Measurements from ENCODE around the gene GPR42. TPM values are rescaled to one million over a fixed set of nuclear protein-coding genes. Genes with fewer than 3 reads are reported as not detected.

Gene GPR42
- total and polyA plus RNA-seq, 10 of the 15 experiments (the other 5 are each of a cell fraction or from before 2014, with no cell fraction given): 0.13 TPM; not detected in 9

DNA sequence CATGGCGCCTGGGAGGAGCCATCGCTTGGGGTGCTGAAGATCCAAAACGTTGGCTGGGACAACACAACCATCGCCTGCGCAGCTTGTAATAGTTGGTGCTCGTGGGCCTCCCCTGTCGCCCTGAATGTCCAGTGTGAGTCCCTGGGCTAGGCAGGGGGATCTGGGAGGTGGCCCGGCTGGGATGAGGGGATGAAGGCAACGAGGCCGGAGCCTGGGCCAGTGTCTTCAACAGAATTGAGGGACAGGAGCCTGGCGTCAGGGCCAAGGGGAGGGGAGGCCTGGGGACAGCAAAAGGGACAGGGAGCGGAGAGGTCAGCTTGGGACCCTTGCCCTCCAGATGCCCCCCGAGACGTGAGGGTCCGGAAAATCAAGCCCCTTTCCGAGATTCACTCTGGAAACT lies 29.9 kb upstream of the GPR42 start:
- H3K27me3 ChIP-seq (replicated peaks in 1 of 2; ENCODE audit: control insufficient read depth in 2 of 2, insufficient read depth in 2 of 2, low read length in 1 of 2): no peaks in the 10 kb centered on the region
- RAD21 ChIA-PET (ENCODE audit: unreplicated experiment): no interaction called here
- H3K4me2 ChIP-seq (ENCODE audit: control insufficient read depth, insufficient read depth): no peak overlapping the region
- 97% methylated on average over 16 of the region's 16 CpGs for WGBS (ENCODE audit: insufficient coverage, insufficient replicate concordance, low lambda C conversion rate, missing lambda C conversion rate)
- CTCF ChIA-PET: no interaction called here
- POLR2A ChIA-PET: no interaction called here
- H3K36me3 ChIP-seq (ENCODE audit: control insufficient read depth in 2 of 2, insufficient read depth in 2 of 2, low read length in 1 of 2): peaks cover 24 to 39% of the 10 kb centered on the region in 2 experiments
- FAIRE-seq (no peak), ATAC-seq (no peak), DNase-seq (ENCODE audit: low read depth, low spot score) (no peak)
- no peak overlapping the region for H3K27ac ChIP-seq (ENCODE audit: control insufficient read depth, insufficient read depth)
- TF ChIP-seq CBX3 (IDR thresholded peaks at IDR 0.05; ENCODE audit: borderline replicate concordance, low read depth): no peak
- no peak for TF ChIP-seq DPF2 (IDR thresholded peaks at IDR 0.05)
- no peak for TF ChIP-seq IRF4 (IDR thresholded peaks at IDR 0.05; ENCODE audit: low read depth, low read length)
- TF ChIP-seq, protein P1, sequence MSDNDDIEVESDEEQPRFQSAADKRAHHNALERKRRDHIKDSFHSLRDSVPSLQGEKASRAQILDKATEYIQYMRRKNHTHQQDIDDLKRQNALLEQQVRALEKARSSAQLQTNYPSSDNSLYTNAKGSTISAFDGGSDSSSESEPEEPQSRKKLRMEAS (IDR thresholded peaks at IDR 0.05; ENCODE audit: low read depth, low read length): no peak
- no peak for TF ChIP-seq STAT3 (IDR thresholded peaks at IDR 0.05; ENCODE audit: low read depth, low read length)
- TF ChIP-seq NR2C2 (IDR thresholded peaks at IDR 0.05; ENCODE audit: borderline replicate concordance, control insufficient read depth, insufficient read length, low read depth): no peak
- no peak for TF ChIP-seq CHD2 (IDR thresholded peaks at IDR 0.05; ENCODE audit: borderline replicate concordance, low read depth, low read length)
- TF ChIP-seq, protein P2, sequence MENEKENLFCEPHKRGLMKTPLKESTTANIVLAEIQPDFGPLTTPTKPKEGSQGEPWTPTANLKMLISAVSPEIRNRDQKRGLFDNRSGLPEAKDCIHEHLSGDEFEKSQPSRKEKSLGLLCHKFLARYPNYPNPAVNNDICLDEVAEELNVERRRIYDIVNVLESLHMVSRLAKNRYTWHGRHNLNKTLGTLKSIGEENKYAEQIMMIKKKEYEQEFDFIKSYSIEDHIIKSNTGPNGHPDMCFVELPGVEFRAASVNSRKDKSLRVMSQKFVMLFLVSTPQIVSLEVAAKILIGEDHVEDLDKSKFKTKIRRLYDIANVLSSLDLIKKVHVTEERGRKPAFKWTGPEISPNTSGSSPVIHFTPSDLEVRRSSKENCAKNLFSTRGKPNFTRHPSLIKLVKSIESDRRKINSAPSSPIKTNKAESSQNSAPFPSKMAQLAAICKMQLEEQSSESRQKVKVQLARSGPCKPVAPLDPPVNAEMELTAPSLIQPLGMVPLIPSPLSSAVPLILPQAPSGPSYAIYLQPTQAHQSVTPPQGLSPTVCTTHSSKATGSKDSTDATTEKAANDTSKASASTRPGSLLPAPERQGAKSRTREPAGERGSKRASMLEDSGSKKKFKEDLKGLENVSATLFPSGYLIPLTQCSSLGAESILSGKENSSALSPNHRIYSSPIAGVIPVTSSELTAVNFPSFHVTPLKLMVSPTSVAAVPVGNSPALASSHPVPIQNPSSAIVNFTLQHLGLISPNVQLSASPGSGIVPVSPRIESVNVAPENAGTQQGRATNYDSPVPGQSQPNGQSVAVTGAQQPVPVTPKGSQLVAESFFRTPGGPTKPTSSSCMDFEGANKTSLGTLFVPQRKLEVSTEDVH (IDR thresholded peaks at IDR 0.05; ENCODE audit: low read depth, partially characterized antibody): no peak
- TF ChIP-seq ZNF24 (IDR thresholded peaks at IDR 0.05): no peak
- no peak for TF ChIP-seq GATAD2B (conservative IDR thresholded peaks at IDR 0.05; ENCODE audit: low read depth)
- no peak for TF ChIP-seq POLR2A (IDR thresholded peaks at IDR 0.05; ENCODE audit: low read depth, low read length)
- TF ChIP-seq BACH1 (IDR thresholded peaks at IDR 0.05; ENCODE audit: borderline replicate concordance): no peak
- TF ChIP-seq CREM (IDR thresholded peaks at IDR 0.05; ENCODE audit: low read depth): no peak
- TF ChIP-seq, protein P3, sequence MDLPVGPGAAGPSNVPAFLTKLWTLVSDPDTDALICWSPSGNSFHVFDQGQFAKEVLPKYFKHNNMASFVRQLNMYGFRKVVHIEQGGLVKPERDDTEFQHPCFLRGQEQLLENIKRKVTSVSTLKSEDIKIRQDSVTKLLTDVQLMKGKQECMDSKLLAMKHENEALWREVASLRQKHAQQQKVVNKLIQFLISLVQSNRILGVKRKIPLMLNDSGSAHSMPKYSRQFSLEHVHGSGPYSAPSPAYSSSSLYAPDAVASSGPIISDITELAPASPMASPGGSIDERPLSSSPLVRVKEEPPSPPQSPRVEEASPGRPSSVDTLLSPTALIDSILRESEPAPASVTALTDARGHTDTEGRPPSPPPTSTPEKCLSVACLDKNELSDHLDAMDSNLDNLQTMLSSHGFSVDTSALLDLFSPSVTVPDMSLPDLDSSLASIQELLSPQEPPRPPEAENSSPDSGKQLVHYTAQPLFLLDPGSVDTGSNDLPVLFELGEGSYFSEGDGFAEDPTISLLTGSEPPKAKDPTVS (IDR thresholded peaks at IDR 0.05; ENCODE audit: low read depth, low read length): no peak
- TF ChIP-seq, protein P4, sequence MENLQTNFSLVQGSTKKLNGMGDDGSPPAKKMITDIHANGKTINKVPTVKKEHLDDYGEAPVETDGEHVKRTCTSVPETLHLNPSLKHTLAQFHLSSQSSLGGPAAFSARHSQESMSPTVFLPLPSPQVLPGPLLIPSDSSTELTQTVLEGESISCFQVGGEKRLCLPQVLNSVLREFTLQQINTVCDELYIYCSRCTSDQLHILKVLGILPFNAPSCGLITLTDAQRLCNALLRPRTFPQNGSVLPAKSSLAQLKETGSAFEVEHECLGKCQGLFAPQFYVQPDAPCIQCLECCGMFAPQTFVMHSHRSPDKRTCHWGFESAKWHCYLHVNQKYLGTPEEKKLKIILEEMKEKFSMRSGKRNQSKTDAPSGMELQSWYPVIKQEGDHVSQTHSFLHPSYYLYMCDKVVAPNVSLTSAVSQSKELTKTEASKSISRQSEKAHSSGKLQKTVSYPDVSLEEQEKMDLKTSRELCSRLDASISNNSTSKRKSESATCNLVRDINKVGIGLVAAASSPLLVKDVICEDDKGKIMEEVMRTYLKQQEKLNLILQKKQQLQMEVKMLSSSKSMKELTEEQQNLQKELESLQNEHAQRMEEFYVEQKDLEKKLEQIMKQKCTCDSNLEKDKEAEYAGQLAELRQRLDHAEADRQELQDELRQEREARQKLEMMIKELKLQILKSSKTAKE (IDR thresholded peaks at IDR 0.05; ENCODE audit: low read depth, poor library complexity, severe bottlenecking): no peak
- TF ChIP-seq TCF12 (IDR thresholded peaks at IDR 0.05; ENCODE audit: low read depth, low read length): no peak
- no peak for TF ChIP-seq MXI1 (IDR thresholded peaks at IDR 0.05; ENCODE audit: low read depth, low read length)
- TF ChIP-seq SIX5 (IDR thresholded peaks at IDR 0.05; ENCODE audit: low read depth, low read length, severe bottlenecking): no peak
- no peaks in the 10 kb centered on the region for H4K20me1 ChIP-seq (ENCODE audit: control insufficient read depth, insufficient read depth)
- in situ Hi-C loops (cut with MboI) (no loop called here), intact Hi-C loops (cut with micrococcal nuclease; ENCODE audit: unreplicated experiment) (no loop called here)
- no peaks in the 10 kb centered on the region for H3K9me3 ChIP-seq (replicated peaks; ENCODE audit: control insufficient read depth, insufficient read depth, low read length)
- SMC1A ChIA-PET (ENCODE audit: uncharacterized antibody, unreplicated experiment): interaction anchor here (1.0 kb wide), 1 partner anchor 9 kb away, joined by 3 read pairs; no protein-coding TSS in a partner anchor
- no peak overlapping the region for H2AFZ ChIP-seq (ENCODE audit: control insufficient read depth, low read depth, low read length)
- no TSS peak for BruUV-seq (replicated peaks)
- H3K79me2 ChIP-seq (ENCODE audit: control insufficient read depth, insufficient read depth, low read length): peaks cover 11% of the 10 kb centered on the region
- H3K4me1 ChIP-seq (ENCODE audit: control insufficient read depth, insufficient read depth, low read length): peaks cover 27% of the 10 kb centered on the region
- no peak overlapping the region for H3K4me3 ChIP-seq
- no peak overlapping the region for H3K9ac ChIP-seq (ENCODE audit: control insufficient read depth, insufficient read depth, low read length)

Measured in GM12878 (cell line).